GM12878 (cell line): ENCODE measurements around the gene DNAAF3. TPM values are rescaled to one million over a fixed set of nuclear protein-coding genes. Genes with fewer than 3 reads are reported as not detected.

ENCODE experiments used
- ATAC-seq: fragments of 200-7000 bp; cut with Tn5 transposase; 3 replicates; pipeline ENCODE4 v1.9.1; 2020; ENCODE audit warnings: mild to moderate bottlenecking, moderate library complexity
- BruUV-seq: library from RNA; stranded (reverse); fragments of 400-500 nt; replicated peaks from 2 replicates; lab custom pipeline; 2021; lab: Mats Ljungman, UMichigan
- CTCF ChIA-PET: fragments of 300-600 bp; sonication (Branson Sonifier 250); formaldehyde crosslinking; extraction: SDS; loops from one replicate; lab custom pipeline; 2021; ENCODE audit warnings: inconsistent platforms; lab: Yijun Ruan, JAX
- POLR2A ChIA-PET: fragments of 350-600 bp; formaldehyde crosslinking; extraction: SDS; loops from one replicate; lab custom pipeline; 2021; ENCODE audit warnings: inconsistent platforms; lab: Charles Lee
- RAD21 ChIA-PET: fragments of 300-600 bp; sonication (Branson Sonifier 250); formaldehyde crosslinking; loops from one replicate; lab custom pipeline; 2023; ENCODE audit warnings: antibody characterized with exemption; ENCODE audit not compliant: unreplicated experiment; lab: Charles Lee
- SMC1A ChIA-PET: fragments of 300-600 bp; sonication (Branson Sonifier 250); formaldehyde crosslinking; loops from one replicate; lab custom pipeline; 2023; ENCODE audit not compliant: unreplicated experiment, uncharacterized antibody; lab: Charles Lee
- DNase-seq: peaks from one replicate; pipeline ENCODE4 v3.0.0-alpha.2; 2011; ENCODE audit warnings: low read depth, low spot score
- FAIRE-seq: peaks from 3 replicates; lab custom pipeline; 2011; peaks lifted over from hg19 to GRCh38; lab: Jason Lieb, UNC
- H2AFZ ChIP-seq: 2 replicates; pipeline ENCODE4 v1.6.0; 2011; ENCODE audit warnings: low read depth, low read length, control low read depth; ENCODE audit not compliant: control insufficient read depth
- H3K27ac ChIP-seq: 2 replicates; pipeline ENCODE4 v1.5.1; 2011; ENCODE audit warnings: control low read depth; ENCODE audit not compliant: control insufficient read depth, insufficient read depth
- H3K27me3 ChIP-seq, 2 experiments: replicated peaks in 1 of 2; 2 replicates each; pipeline versions ENCODE4 v1.6.0 to v1.6.1; 2011; ENCODE audit warnings: low read length in 1 of 2; ENCODE audit not compliant: control insufficient read depth in 2 of 2, insufficient read depth in 2 of 2
- H3K36me3 ChIP-seq, 2 experiments: 2 replicates each; pipeline ENCODE4 v1.5.1; 2011; ENCODE audit warnings: low read length in 1 of 2; ENCODE audit not compliant: control insufficient read depth in 2 of 2, insufficient read depth in 2 of 2
- H3K4me1 ChIP-seq: 2 replicates; pipeline ENCODE4 v1.6.1; 2011; ENCODE audit warnings: mild to moderate bottlenecking, low read length, moderate library complexity, mixed read lengths; ENCODE audit not compliant: control insufficient read depth, insufficient read depth
- H3K4me2 ChIP-seq: 2 replicates; pipeline ENCODE4 v1.6.0; 2011; ENCODE audit warnings: control low read depth; ENCODE audit not compliant: control insufficient read depth, insufficient read depth
- H3K4me3 ChIP-seq: fragments of 200-600 bp; sonication (generic); 2 replicates; pipeline ENCODE4 v1.5.1; 2016
- H3K79me2 ChIP-seq: 2 replicates; pipeline ENCODE4 v1.6.0; 2011; ENCODE audit warnings: low read length; ENCODE audit not compliant: control insufficient read depth, insufficient read depth
- H3K9ac ChIP-seq: 2 replicates; pipeline ENCODE4 v1.8.0; 2011; ENCODE audit warnings: low read length, control low read depth, mixed read lengths; ENCODE audit not compliant: control insufficient read depth, insufficient read depth
- H3K9me3 ChIP-seq: replicated peaks from 3 replicates; pipeline ENCODE4 v1.5.1; 2011; ENCODE audit warnings: mild to moderate bottlenecking, low read length; ENCODE audit not compliant: control insufficient read depth, insufficient read depth
- H4K20me1 ChIP-seq: 2 replicates; pipeline ENCODE4 v1.6.0; 2011; ENCODE audit not compliant: control insufficient read depth, insufficient read depth
- CREB1 ChIP-seq: IDR thresholded peaks from 2 replicates; pipeline ENCODE4 v1.6.1; 2012; ENCODE audit warnings: low read depth, mild to moderate bottlenecking, inconsistent platforms
- EP300 ChIP-seq, 2 experiments: fragments of 150-350 bp in 1 of 2; IDR thresholded peaks; 2 replicates each; pipeline ENCODE4 v1.6.1; 2011 to 2012; ENCODE audit warnings: low read depth in 2 of 2, low read length in 2 of 2, borderline replicate concordance in 1 of 2, improper control_type of control experiment in 1 of 2, inconsistent platforms in 1 of 2; ENCODE audit not compliant: control insufficient read depth in 1 of 2
- HCFC1 ChIP-seq: fragments of 150-350 bp; IDR thresholded peaks from 2 replicates; pipeline ENCODE4 v1.6.1; 2014; ENCODE audit warnings: low read length
- MAX ChIP-seq: IDR thresholded peaks from 2 replicates; pipeline ENCODE4 v1.6.1; 2012; ENCODE audit warnings: low read depth, low read length, improper control_type of control experiment
- NKRF ChIP-seq: fragments of 450-650 bp; conservative IDR thresholded peaks from 2 replicates; pipeline ENCODE4 v1.6.1; 2017; ENCODE audit warnings: mild to moderate bottlenecking, moderate library complexity
- RAD51 ChIP-seq: fragments of 450-650 bp; IDR thresholded peaks from 2 replicates; pipeline ENCODE4 v1.6.1; 2016; ENCODE audit warnings: moderate library complexity, mild to moderate bottlenecking, inconsistent platforms
- RELA ChIP-seq: fragments of 450-650 bp; IDR thresholded peaks from 2 replicates; pipeline ENCODE4 v1.8.0; 2014; ENCODE audit warnings: borderline replicate concordance; ENCODE audit not compliant: partially characterized antibody
- SIX5 ChIP-seq: IDR thresholded peaks from 2 replicates; pipeline ENCODE4 v1.6.1; 2011; ENCODE audit warnings: mild to moderate bottlenecking, low read depth, low read length, moderate library complexity; ENCODE audit not compliant: severe bottlenecking
- TCF7 ChIP-seq: IDR thresholded peaks from 2 replicates; pipeline ENCODE4 v1.6.1; 2014; ENCODE audit warnings: antibody characterized with exemption, borderline replicate concordance
- YY1 ChIP-seq: IDR thresholded peaks from 2 replicates; pipeline ENCODE4 v1.6.1; 2011; ENCODE audit warnings: low read depth, mild to moderate bottlenecking, low read length
- ZNF687 ChIP-seq: fragments of 450-650 bp; IDR thresholded peaks from 2 replicates; pipeline ENCODE4 v1.6.1; 2017; ENCODE audit warnings: mild to moderate bottlenecking, moderate library complexity
- WGBS: methylation state at CpG from one replicate; pipeline ENCODE4 v1.1.6; 2016; ENCODE audit warnings: low lambda C conversion rate; ENCODE audit not compliant: insufficient replicate concordance, insufficient coverage; ENCODE audit errors: missing lambda C conversion rate; 5-methylcytosine and 5-hydroxymethylcytosine counted together
- in situ Hi-C: fragments of 300-500 bp; cut with MboI; formaldehyde crosslinking; loops from 9 replicates; pipeline ENCODE4 v1.14.3; 2018; ENCODE audit warnings: mixed read lengths
- intact Hi-C: fragments of 100-400 bp; cut with micrococcal nuclease; formaldehyde crosslinking; loops from one replicate; pipeline ENCODE4 v1.14.2; 2022; ENCODE audit not compliant: unreplicated experiment
- polyA plus RNA-seq, 11 experiments: library from polyadenylated mRNA; depleted of rRNA in 4 of 11; unstranded in 6 of 11; stranded (reverse) in 5 of 11; fragments of >200 nt; fragmentation: Nextera tagmentation in 4 of 11; fragmentation: Illumina TruSeq in 1 of 11; extraction: Ambion mirVana in 4 of 11; extraction: Trizol in 1 of 11; gene quantifications; 1 replicate in 1 of 11; 2 replicates in 10 of 11; pipeline versions ENCODE4 v1.2.1 to v1.2.3, GENCODE V29; 2011 to 2016; ENCODE audit warnings: inconsistent platforms in 2 of 11, missing spikeins in 2 of 11, low read depth in 1 of 11
- total RNA-seq, 4 experiments: library from RNA; depleted of rRNA in 3 of 4; stranded (reverse); fragments of >200 nt in 3 of 4; fragmentation: Illumina TruSeq in 1 of 4; extraction: Trizol in 1 of 4; gene quantifications; 2 replicates each; pipeline versions ENCODE4 v1.2.1 to v1.2.3, GENCODE V29; 2013 to 2021

The DNAAF3 gene
- total and polyA plus RNA-seq, 10 of the 15 experiments (the other 5 are each of a cell fraction or from before 2014, with no cell fraction given) = not detected

GRCh38 chr19:55197528-55197927, 31.1 kb upstream of the DNAAF3 start (continued):
- no peak for TF ChIP-seq NKRF
- no peak for TF ChIP-seq RELA
- TF ChIP-seq EP300 (IDR thresholded peaks at IDR 0.05; ENCODE audit: borderline replicate concordance in 1 of 2, control insufficient read depth in 1 of 2, low read depth in 2 of 2, low read length in 2 of 2) = no peak
- TF ChIP-seq HCFC1 = peak; percentile 86
- no peak for TF ChIP-seq MAX
- TF ChIP-seq RAD51 = no peak

- H3K79me2 ChIP-seq = no peaks in the 10 kb centered on the region
- FAIRE-seq (no peak), ATAC-seq (no peak), DNase-seq (no peak)
- WGBS = 51% methylated on average over 10 of the region's 10 CpGs
- no peaks in the 10 kb centered on the region for H4K20me1 ChIP-seq
- H3K4me2 ChIP-seq = no peak overlapping the region
- SMC1A ChIA-PET = no interaction called here
- H3K36me3 ChIP-seq = no peaks in the 10 kb centered on the region
- no peaks in the 10 kb centered on the region; a peak in 1 of 4 replicates for H3K27me3 ChIP-seq
- no TSS peak for BruUV-seq
- intact Hi-C loops (no loop called here), in situ Hi-C loops (no loop called here)
- CTCF ChIA-PET = no interaction called here
- H3K27ac ChIP-seq = no peak overlapping the region
- no peak overlapping the region for H2AFZ ChIP-seq
- no peak overlapping the region for H3K9ac ChIP-seq
- H3K4me1 ChIP-seq = no peaks in the 10 kb centered on the region
- POLR2A ChIA-PET = no interaction called here
- TF ChIP-seq ZNF687 (no peak), YY1 (peak; percentile 41; the same call in 1 of the 2 replicates), SIX5 (peak; percentile 71), CREB1 (peak; percentile 38; the same call in 1 of the 2 replicates), TCF7 (no peak), HCFC1 (peak; percentile 55)
- RAD21 ChIA-PET = no interaction called here
- H3K9me3 ChIP-seq = no peaks in the 10 kb centered on the region
- H3K4me3 ChIP-seq = no peak overlapping the region
These were observed 30.4 kb upstream of the DNAAF3 start for GRCh38 chr19:55196803-55197202.
